Glutamatergic neuron (in vitro differentiated cells): Measurements from ENCODE around the gene METTL6. TPM values are rescaled to one million over a fixed set of nuclear protein-coding genes. Genes with fewer than 3 reads are reported as not detected.
"Not testable (repeated sequence)": the region's sequence is repeated elsewhere in the genome, so short reads cannot be mapped to it uniquely, and the experiment has no call there.

Source experiments
- DNase-seq: peaks from one replicate; pipeline ENCODE4 v3.0.0; 2022
- H3K27ac Mint-ChIP-seq: one replicate; pipeline ENCODE4 v1.8.0; 2020; ENCODE audit warnings: mild to moderate bottlenecking, mixed read lengths, inconsistent platforms; ENCODE audit not compliant: unreplicated experiment
- H3K27me3 Mint-ChIP-seq: one replicate; pipeline ENCODE4 v1.8.0; 2020; ENCODE audit warnings: mild to moderate bottlenecking, moderate library complexity, mixed read lengths, inconsistent platforms; ENCODE audit not compliant: unreplicated experiment
- H3K36me3 Mint-ChIP-seq: one replicate; pipeline ENCODE4 v1.8.0; 2020; ENCODE audit warnings: mild to moderate bottlenecking, mixed read lengths, inconsistent platforms; ENCODE audit not compliant: unreplicated experiment
- H3K4me1 Mint-ChIP-seq: one replicate; pipeline ENCODE4 v1.8.0; 2020; ENCODE audit warnings: mild to moderate bottlenecking, low read depth, mixed read lengths, inconsistent platforms; ENCODE audit not compliant: unreplicated experiment
- H3K4me3 Mint-ChIP-seq: one replicate; pipeline ENCODE4 v1.8.0; 2020; ENCODE audit warnings: mild to moderate bottlenecking, mixed read lengths, inconsistent platforms; ENCODE audit not compliant: unreplicated experiment
- H3K9me3 Mint-ChIP-seq: one replicate; pipeline ENCODE4 v1.8.0; 2020; ENCODE audit warnings: mild to moderate bottlenecking, moderate library complexity, mixed read lengths, inconsistent platforms; ENCODE audit not compliant: unreplicated experiment
- CTCF ChIP-seq: fragments of 200-600 bp; sonication (generic); IDR thresholded peaks from one replicate; pipeline ENCODE4 v1.5.0; 2021; ENCODE audit not compliant: partially characterized antibody, unreplicated experiment
- total RNA-seq: library from RNA; stranded (reverse); fragmentation: NEBNext Ultra II Directional; extraction: Animal tissue kit (Norgen Biotek cat#: 25700); gene quantifications from one replicate; pipeline ENCODE4 v1.2.1, GENCODE V29; 2021; ENCODE audit not compliant: unreplicated experiment

Gene METTL6
- total RNA-seq, 1 donor from 2014 or later: 25.9 TPM

- peaks cover 2% of the 10 kb centered on the region for H3K27me3 Mint-ChIP-seq
- no peak overlapping the region for H3K27ac Mint-ChIP-seq
- peaks cover 3% of the 10 kb centered on the region for H3K9me3 Mint-ChIP-seq
- H3K4me3 Mint-ChIP-seq: no peak overlapping the region
- no peaks in the 10 kb centered on the region for H3K4me1 Mint-ChIP-seq
- DNase-seq: no peak
- TF ChIP-seq CTCF: no peak
- peaks cover 7% of the 10 kb centered on the region for H3K36me3 Mint-ChIP-seq
These were observed 39.6 kb downstream of the METTL6 start for GRCh38 chr3:15387735-15388134.

- H3K36me3 Mint-ChIP-seq: peaks cover 7% of the 10 kb centered on the region
- no peak for TF ChIP-seq CTCF
- H3K9me3 Mint-ChIP-seq: peaks cover 3% of the 10 kb centered on the region
- no peak for DNase-seq
- no peak overlapping the region for H3K27ac Mint-ChIP-seq
- peaks cover 2% of the 10 kb centered on the region for H3K27me3 Mint-ChIP-seq
- H3K4me3 Mint-ChIP-seq: no peak overlapping the region
- H3K4me1 Mint-ChIP-seq: no peaks in the 10 kb centered on the region
These were observed 40.2 kb downstream of the METTL6 start for GRCh38 chr3:15387171-15387581.

GRCh38 chr3:15386654-15386955 is 40.7 kb downstream of the METTL6 start:
- not testable (repeated sequence) for H3K27ac Mint-ChIP-seq, H3K4me1 Mint-ChIP-seq, H3K4me3 Mint-ChIP-seq, H3K9me3 Mint-ChIP-seq, H3K36me3 Mint-ChIP-seq, H3K27me3 Mint-ChIP-seq, DNase-seq

- Mint-ChIP-seq H3K4me1 (no peaks in the 10 kb centered on the region), H3K4me3 (no peak overlapping the region), H3K27ac (no peak overlapping the region), H3K27me3 (peaks cover 2% of the 10 kb centered on the region), H3K9me3 (peaks cover 3% of the 10 kb centered on the region), H3K36me3 (peaks cover 7% of the 10 kb centered on the region)
- TF ChIP-seq CTCF: no peak
- no peak for DNase-seq
These were observed 41.3 kb downstream of the METTL6 start for GRCh38 chr3:15385901-15386653.

GRCh38 chr3:15385238-15385695 is 42.1 kb downstream of the METTL6 start:
- not testable (repeated sequence) for H3K9me3 Mint-ChIP-seq, H3K36me3 Mint-ChIP-seq, H3K27ac Mint-ChIP-seq, DNase-seq, H3K27me3 Mint-ChIP-seq, H3K4me3 Mint-ChIP-seq, H3K4me1 Mint-ChIP-seq

- no peak for TF ChIP-seq CTCF
- no peak for DNase-seq
- Mint-ChIP-seq H3K4me1 (no peaks in the 10 kb centered on the region), H3K9me3 (peaks cover 3% of the 10 kb centered on the region), H3K4me3 (no peak overlapping the region), H3K27me3 (peaks cover 2% of the 10 kb centered on the region), H3K36me3 (peaks cover 7% of the 10 kb centered on the region), H3K27ac (no peak overlapping the region)
These were observed 42.7 kb downstream of the METTL6 start for GRCh38 chr3:15384510-15385237.
